Stimulated activated CD4-positive, alpha-beta T cell treated with anti-CD3 and anti-CD28 coated beads, Interleukin-1b, Interleukin-23, amount 100 ng/mL, for 4 hours (primary cell): ENCODE results near the gene NPL.

Source experiments
- DNase-seq, 2 donors: peaks; one replicate each; pipeline ENCODE4 v3.0.0-alpha.2; 2020; ENCODE audit warnings: low read depth in 2 of 2

NPL gene

GRCh38 chr1:182867861-182868260, 78.3 kb downstream of the NPL start:
- DNase-seq: no peak

- DNase-seq: no peak
Measured at GRCh38 chr1:182869241-182869666, 79.7 kb downstream of the NPL start.

- DNase-seq: no peak
Measured at GRCh38 chr1:182872881-182873280, 83.3 kb downstream of the NPL start.

GRCh38 chr1:182875889-182876288, 86.3 kb downstream of the NPL start:
- no peak for DNase-seq

- DNase-seq: no peak
Measured at GRCh38 chr1:182877331-182877730, 87.8 kb downstream of the NPL start.

- DNase-seq: no peak
Measured at GRCh38 chr1:182877842-182878241, 88.3 kb downstream of the NPL start.
